ENCODE measurements around the gene OSM. TPM values are rescaled to one million over a fixed set of nuclear protein-coding genes. Genes with fewer than 3 reads are reported as not detected.

OSM gene
- total and polyA plus RNA-seq, 8 donors: 0.17 to 6.3 (median 0.58) TPM

DNA sequence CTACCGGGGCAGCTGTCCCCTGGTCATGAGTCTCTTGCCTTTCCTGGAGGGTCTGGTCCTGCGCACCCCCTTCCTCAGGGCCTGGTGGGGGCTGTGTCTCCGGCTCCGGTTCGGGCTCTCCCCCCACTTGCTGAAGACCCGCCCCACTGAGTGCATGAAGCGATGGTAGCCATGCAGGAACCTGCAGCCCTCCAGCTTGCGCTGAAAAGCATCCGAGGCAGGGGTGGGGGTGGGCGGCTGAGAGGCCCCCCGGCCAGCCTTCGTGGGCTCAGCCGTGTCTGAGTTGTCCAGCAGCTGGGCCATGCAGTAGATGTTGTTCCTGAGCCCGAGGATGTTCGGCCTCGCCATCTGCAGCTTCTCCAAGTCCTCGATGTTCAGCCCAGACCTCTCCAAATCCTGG lies 2.8 kb downstream of the OSM start:
- intact Hi-C loops (cut with DNase I): loop anchor here (5.0 to 10.0 kb wide), 3 partner anchors 121 to 221 kb away; partner anchors contain the start of gene RNF215 (in 1 of the 2)

DNA sequence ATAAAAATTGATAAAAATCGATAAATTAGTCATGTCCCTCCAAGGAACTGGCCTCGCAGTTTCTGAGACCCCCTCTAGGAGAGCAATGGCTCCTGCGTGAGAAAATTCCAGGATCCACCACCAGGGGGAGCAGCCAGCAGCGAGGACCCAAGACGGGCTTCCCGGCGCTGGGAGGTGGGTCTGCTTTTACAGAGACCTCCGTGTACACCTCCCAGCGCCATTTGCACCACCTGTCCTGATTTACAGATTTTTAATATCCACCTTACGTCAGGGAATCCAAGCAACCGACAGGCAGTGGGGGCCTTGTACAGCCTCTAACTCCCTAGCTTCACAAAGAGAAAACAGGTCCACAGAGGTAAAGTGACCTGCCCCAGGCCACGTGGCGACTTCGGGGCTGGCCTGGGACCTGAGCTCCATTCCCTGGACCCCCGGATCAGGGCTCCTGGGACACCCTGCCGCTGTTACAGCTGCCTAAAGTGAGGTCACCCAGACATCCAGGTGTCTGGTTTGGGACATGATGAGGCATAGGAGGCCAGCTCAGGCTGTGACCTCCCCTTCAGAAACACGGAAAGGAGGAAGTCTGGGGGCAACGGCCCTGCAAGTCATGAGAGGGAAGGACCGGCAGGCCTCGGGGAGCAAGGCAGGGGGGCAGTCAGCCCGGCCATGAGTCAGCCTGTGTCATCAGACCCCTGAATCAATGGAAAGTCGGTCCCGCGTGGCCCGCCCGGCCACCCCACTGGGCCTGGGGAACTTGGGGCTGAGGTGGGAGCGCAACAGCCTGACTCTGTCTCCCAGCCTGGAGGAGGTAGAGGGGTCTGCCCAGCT lies 3.5 kb downstream of the OSM start:
- peak overlapping the region in 1 of 2 donors; percentile 76 for H3K27ac ChIP-seq
- peaks cover 0 to 5% of the 10 kb centered on the region in 2 donors for H3K36me3 ChIP-seq
- peak; percentile 54 for ATAC-seq
- peak in 3 of 4 donors; percentile 77 to 91 (median 83) for DNase-seq
- H3K9me3 ChIP-seq: no peaks in the 10 kb centered on the region
- peak overlapping the region in 1 of 2 donors; percentile 28 for H3K4me3 ChIP-seq
- peaks cover 0 to 60% of the 10 kb centered on the region in 2 donors for H3K4me1 ChIP-seq
- no peaks in the 10 kb centered on the region for H3K27me3 ChIP-seq
- TF ChIP-seq, protein P1, sequence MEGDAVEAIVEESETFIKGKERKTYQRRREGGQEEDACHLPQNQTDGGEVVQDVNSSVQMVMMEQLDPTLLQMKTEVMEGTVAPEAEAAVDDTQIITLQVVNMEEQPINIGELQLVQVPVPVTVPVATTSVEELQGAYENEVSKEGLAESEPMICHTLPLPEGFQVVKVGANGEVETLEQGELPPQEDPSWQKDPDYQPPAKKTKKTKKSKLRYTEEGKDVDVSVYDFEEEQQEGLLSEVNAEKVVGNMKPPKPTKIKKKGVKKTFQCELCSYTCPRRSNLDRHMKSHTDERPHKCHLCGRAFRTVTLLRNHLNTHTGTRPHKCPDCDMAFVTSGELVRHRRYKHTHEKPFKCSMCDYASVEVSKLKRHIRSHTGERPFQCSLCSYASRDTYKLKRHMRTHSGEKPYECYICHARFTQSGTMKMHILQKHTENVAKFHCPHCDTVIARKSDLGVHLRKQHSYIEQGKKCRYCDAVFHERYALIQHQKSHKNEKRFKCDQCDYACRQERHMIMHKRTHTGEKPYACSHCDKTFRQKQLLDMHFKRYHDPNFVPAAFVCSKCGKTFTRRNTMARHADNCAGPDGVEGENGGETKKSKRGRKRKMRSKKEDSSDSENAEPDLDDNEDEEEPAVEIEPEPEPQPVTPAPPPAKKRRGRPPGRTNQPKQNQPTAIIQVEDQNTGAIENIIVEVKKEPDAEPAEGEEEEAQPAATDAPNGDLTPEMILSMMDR (IDR thresholded peaks at IDR 0.05): peak; percentile 90 to 99
- intact Hi-C loops (cut with DNase I): loop anchor here (5.0 to 10.0 kb wide), 3 partner anchors 122 to 222 kb away; partner anchors contain the start of gene RNF215 (in 1 of the 2)

More for the DNA sequence above, 2.8 kb downstream of the OSM start:
- Histone ChIP-seq H3K4me3 (peak overlapping the region in 1 of 2 donors; percentile 28), H3K27ac (peak overlapping the region in 1 of 2 donors; percentile 76), H3K9me3 (no peaks in the 10 kb centered on the region), H3K27me3 (no peaks in the 10 kb centered on the region), H3K4me1 (peaks cover 0 to 67% of the 10 kb centered on the region in 2 donors), H3K36me3 (peaks cover 0 to 5% of the 10 kb centered on the region in 2 donors)
- ATAC-seq (no peak), DNase-seq (no peak)
- TF ChIP-seq, protein P1 (IDR thresholded peaks at IDR 0.05): no peak

DNA sequence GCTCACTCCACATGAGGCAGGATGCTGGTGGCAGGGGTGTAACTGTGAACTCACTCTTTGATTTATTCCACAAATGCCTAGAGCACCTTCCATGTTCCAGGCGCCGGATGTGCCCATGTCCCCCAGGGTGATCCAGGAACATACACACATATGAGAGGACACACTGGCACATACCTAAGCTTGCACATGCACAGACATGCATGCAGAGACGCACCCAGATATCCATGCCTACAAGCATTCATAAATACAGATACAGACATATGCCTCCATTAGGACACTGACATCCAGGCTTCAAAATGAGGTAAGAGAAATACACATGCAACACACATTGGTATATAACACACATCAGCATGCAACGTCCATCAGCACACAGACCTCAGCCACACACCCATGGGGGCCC lies 4.5 kb downstream of the OSM start:
- DNase-seq (no peak), ATAC-seq (no peak)
- no peaks in the 10 kb centered on the region for H3K27me3 ChIP-seq
- H3K4me3 ChIP-seq: peak overlapping the region in 1 of 2 donors; percentile 28
- H3K9me3 ChIP-seq: no peaks in the 10 kb centered on the region
- peaks cover 0 to 5% of the 10 kb centered on the region in 2 donors for H3K36me3 ChIP-seq
- peaks cover 0 to 51% of the 10 kb centered on the region in 2 donors for H3K4me1 ChIP-seq
- TF ChIP-seq, protein P1 (IDR thresholded peaks at IDR 0.05): no peak
- intact Hi-C loops (cut with DNase I): loop anchor here (5.0 to 10.0 kb wide), 3 partner anchors 123 to 223 kb away; partner anchors contain the start of gene RNF215 (in 1 of the 2)
- peak overlapping the region in 1 of 2 donors; percentile 76 for H3K27ac ChIP-seq

DNA sequence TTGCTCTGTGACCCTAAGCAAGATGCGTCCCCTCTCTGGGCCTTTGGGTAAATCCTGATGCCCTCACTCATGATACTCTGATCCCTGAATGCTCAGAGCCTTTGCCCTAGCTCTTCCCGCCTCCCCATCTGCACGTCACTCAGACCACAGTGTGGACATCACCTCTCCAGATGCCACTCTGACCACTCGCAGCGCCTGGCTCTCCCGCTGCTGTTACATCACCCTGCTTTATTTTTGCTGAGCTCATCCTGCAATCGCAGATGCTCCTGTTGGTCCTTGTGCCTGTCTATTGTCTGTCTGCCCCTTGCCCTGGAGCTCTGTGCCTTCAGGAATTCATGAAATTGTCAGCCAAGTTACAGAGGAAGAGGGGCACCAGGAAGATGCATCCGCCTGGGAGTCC lies 5.5 kb downstream of the OSM start:
- Histone ChIP-seq H3K36me3 (peaks cover 0 to 5% of the 10 kb centered on the region in 2 donors), H3K27me3 (no peaks in the 10 kb centered on the region), H3K4me1 (peaks cover 0 to 54% of the 10 kb centered on the region in 2 donors), H3K9me3 (no peaks in the 10 kb centered on the region), H3K27ac (peak overlapping the region in 1 of 2 donors; percentile 41), H3K4me3 (no peak overlapping the region)
- TF ChIP-seq, protein P1 (IDR thresholded peaks at IDR 0.05): no peak
- DNase-seq (peak in 1 of 4 donors; percentile 83), ATAC-seq (no peak)
- intact Hi-C loops (cut with DNase I): loop anchor here (5.0 to 10.0 kb wide), 3 partner anchors 124 to 224 kb away; partner anchors contain the start of gene RNF215 (in 1 of the 2)

DNA sequence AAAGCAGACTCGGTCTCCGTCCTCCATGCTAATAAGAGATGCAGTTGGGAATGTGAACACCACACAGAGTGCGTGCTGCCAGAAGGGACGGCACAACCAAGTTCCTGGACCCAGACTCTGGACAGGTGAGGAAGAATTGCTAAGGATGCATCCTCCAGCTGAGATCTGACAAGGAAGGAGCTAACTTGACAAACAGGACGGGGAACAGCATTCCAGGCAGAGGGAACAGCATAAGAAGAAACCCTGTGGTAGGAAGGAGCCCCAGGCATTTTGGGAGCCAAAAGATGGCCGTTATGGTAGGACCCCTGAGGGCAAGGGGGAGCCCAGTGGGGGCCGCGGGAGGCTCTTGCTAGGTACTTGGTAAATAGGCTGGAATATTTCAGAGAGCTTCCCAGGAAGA lies 6.0 kb downstream of the OSM start:
- H3K27ac ChIP-seq: no peak overlapping the region
- H3K36me3 ChIP-seq: peaks cover 0 to 5% of the 10 kb centered on the region in 2 donors
- no peaks in the 10 kb centered on the region for H3K27me3 ChIP-seq
- H3K4me1 ChIP-seq: peaks cover 0 to 58% of the 10 kb centered on the region in 2 donors
- intact Hi-C loops (cut with DNase I): loop anchor here (5.0 to 10.0 kb wide), 3 partner anchors 124 to 224 kb away; partner anchors contain the start of gene RNF215 (in 1 of the 2)
- DNase-seq (no peak), ATAC-seq (no peak)
- no peaks in the 10 kb centered on the region for H3K9me3 ChIP-seq
- no peak overlapping the region for H3K4me3 ChIP-seq
- TF ChIP-seq, protein P1 (IDR thresholded peaks at IDR 0.05): no peak

Data from left lung (tissue), 10 donors.